ENCODE measurements around the gene CPE.

CPE gene

GRCh38 chr4:165364452-165365080, 14.2 kb upstream of the CPE start:
- DNase-seq (ENCODE audit: low read depth in 1 of 2, low spot score in 1 of 2): no peak
- Histone ChIP-seq H3K4me3 (replicated peaks; ENCODE audit: insufficient read depth, low read length) (no peak overlapping the region), H3K27ac (replicated peaks) (no peak overlapping the region), H3K27me3 (ENCODE audit: insufficient read depth, poor library complexity, severe bottlenecking) (no peaks in the 10 kb centered on the region)
- TF ChIP-seq CTCF (IDR thresholded peaks at IDR 0.05; ENCODE audit: insufficient read depth, low read length) (no peak), REST (IDR thresholded peaks at IDR 0.05; ENCODE audit: insufficient replicate concordance, low read depth) (no peak), SPI1 (IDR thresholded peaks at IDR 0.05; ENCODE audit: borderline replicate concordance, low read depth) (no peak), POLR2AphosphoS5 (IDR thresholded peaks at IDR 0.05; ENCODE audit: low read depth) (no peak), GABPA (IDR thresholded peaks at IDR 0.05; ENCODE audit: low read depth) (no peak)

- DNase-seq (ENCODE audit: low read depth in 1 of 2, low spot score in 1 of 2): no peak
- no peak overlapping the region for H3K27ac ChIP-seq (replicated peaks)
- H3K27me3 ChIP-seq (ENCODE audit: insufficient read depth, poor library complexity, severe bottlenecking): no peaks in the 10 kb centered on the region
- H3K4me3 ChIP-seq (replicated peaks; ENCODE audit: insufficient read depth, low read length): no peak overlapping the region
- no peak for TF ChIP-seq GABPA (IDR thresholded peaks at IDR 0.05; ENCODE audit: low read depth)
- TF ChIP-seq SPI1 (IDR thresholded peaks at IDR 0.05; ENCODE audit: borderline replicate concordance, low read depth): no peak
- TF ChIP-seq POLR2AphosphoS5 (IDR thresholded peaks at IDR 0.05; ENCODE audit: low read depth): no peak
- no peak for TF ChIP-seq CTCF (IDR thresholded peaks at IDR 0.05; ENCODE audit: insufficient read depth, low read length)
- TF ChIP-seq REST (IDR thresholded peaks at IDR 0.05; ENCODE audit: insufficient replicate concordance, low read depth): no peak
Observed at GRCh38 chr4:165367040-165367439, 11.8 kb upstream of the CPE start.

GRCh38 chr4:165368114-165368513, 10.7 kb upstream of the CPE start:
- Histone ChIP-seq H3K27me3 (ENCODE audit: insufficient read depth, poor library complexity, severe bottlenecking) (no peaks in the 10 kb centered on the region), H3K27ac (replicated peaks) (no peak overlapping the region), H3K4me3 (replicated peaks; ENCODE audit: insufficient read depth, low read length) (no peak overlapping the region)
- no peak for TF ChIP-seq GABPA (IDR thresholded peaks at IDR 0.05; ENCODE audit: low read depth)
- no peak for TF ChIP-seq CTCF (IDR thresholded peaks at IDR 0.05; ENCODE audit: insufficient read depth, low read length)
- TF ChIP-seq SPI1 (IDR thresholded peaks at IDR 0.05; ENCODE audit: borderline replicate concordance, low read depth): no peak
- no peak for TF ChIP-seq POLR2AphosphoS5 (IDR thresholded peaks at IDR 0.05; ENCODE audit: low read depth)
- no peak for TF ChIP-seq REST (IDR thresholded peaks at IDR 0.05; ENCODE audit: insufficient replicate concordance, low read depth)
- DNase-seq (ENCODE audit: low read depth in 1 of 2, low spot score in 1 of 2): no peak

All from HL-60 (cell line).